Measurements from ENCODE around the gene FNDC5. TPM values are rescaled to one million over a fixed set of nuclear protein-coding genes. Genes with fewer than 3 reads are reported as not detected.
A peak's percentile ranks its signal among the peaks of the same experiment; 100 is the strongest.

The FNDC5 gene
- total RNA-seq, 1 donor from 2014 or later: 9.6 TPM

- peaks cover 53% of the 10 kb centered on the region for H4K20me1 ChIP-seq (ENCODE audit: low read depth)
- H3K36me3 ChIP-seq: no peaks in the 10 kb centered on the region
- H3K4me2 ChIP-seq: no peak overlapping the region
- no peak overlapping the region for H3K4me3 ChIP-seq
- Mint-ChIP-seq H3K36me3 (no peaks in the 10 kb centered on the region), H3K9me3 (no peaks in the 10 kb centered on the region), H3K27me3 (ENCODE audit: insufficient read depth, low read depth) (peaks cover 54% of the 10 kb centered on the region), H3K4me1 (peaks cover 20% of the 10 kb centered on the region), H3K27ac (no peak overlapping the region), H3K4me3 (no peak overlapping the region)
- H3K9ac ChIP-seq: no peak overlapping the region
- TF ChIP-seq EZH2 (IDR thresholded peaks at IDR 0.05): no peak
- TF ChIP-seq EZH2phosphoT487 (IDR thresholded peaks at IDR 0.05): no peak
- TF ChIP-seq CTCF (IDR thresholded peaks at IDR 0.05): no peak
- no peak overlapping the region for H2AFZ ChIP-seq (replicated peaks)
- DNase-seq (ENCODE audit: low spot score): no peak
- H3K27me3 ChIP-seq: peaks cover 82% of the 10 kb centered on the region
- no peaks in the 10 kb centered on the region for H3K9me3 ChIP-seq (ENCODE audit: low read depth)
- peaks cover 10% of the 10 kb centered on the region for H3K4me1 ChIP-seq
- peaks cover 4% of the 10 kb centered on the region for H3F3A ChIP-seq (ENCODE audit: low read depth)
- H3K79me2 ChIP-seq (ENCODE audit: low read depth): no peaks in the 10 kb centered on the region
- H3K27ac ChIP-seq: no peak overlapping the region
Measured at GRCh38 chr1:32887623-32888022, 16.9 kb upstream of the FNDC5 start.

- H2AFZ ChIP-seq (replicated peaks): no peak overlapping the region
- H3K27ac ChIP-seq: no peak overlapping the region
- H3K4me3 Mint-ChIP-seq: no peak overlapping the region
- no peak for TF ChIP-seq EZH2 (IDR thresholded peaks at IDR 0.05)
- no peak for TF ChIP-seq CTCF (IDR thresholded peaks at IDR 0.05)
- no peak for TF ChIP-seq EZH2phosphoT487 (IDR thresholded peaks at IDR 0.05)
- no peaks in the 10 kb centered on the region for H3K36me3 Mint-ChIP-seq
- H4K20me1 ChIP-seq (ENCODE audit: low read depth): peaks cover 46% of the 10 kb centered on the region
- H3K9me3 ChIP-seq (ENCODE audit: low read depth): no peaks in the 10 kb centered on the region
- no peak overlapping the region for H3K27ac Mint-ChIP-seq
- H3K9me3 Mint-ChIP-seq: no peaks in the 10 kb centered on the region
- no peaks in the 10 kb centered on the region for H3K79me2 ChIP-seq (ENCODE audit: low read depth)
- no peak overlapping the region for H3K4me3 ChIP-seq
- H3K9ac ChIP-seq: no peak overlapping the region
- peaks cover 51% of the 10 kb centered on the region for H3K27me3 Mint-ChIP-seq (ENCODE audit: insufficient read depth, low read depth)
- H3K4me1 ChIP-seq: peaks cover 16% of the 10 kb centered on the region
- H3K36me3 ChIP-seq: no peaks in the 10 kb centered on the region
- peaks cover 75% of the 10 kb centered on the region for H3K27me3 ChIP-seq
- no peak overlapping the region for H3K4me2 ChIP-seq
- DNase-seq (ENCODE audit: low spot score): no peak
- H3K4me1 Mint-ChIP-seq: peaks cover 15% of the 10 kb centered on the region
- H3F3A ChIP-seq (ENCODE audit: low read depth): no peaks in the 10 kb centered on the region
Measured at GRCh38 chr1:32886828-32887414, 16.2 kb upstream of the FNDC5 start.

GRCh38 chr1:32886004-32886827, 15.5 kb upstream of the FNDC5 start, which contains the start of gene HPCA:
Gene HPCA, plus strand, starts transcription at chr1:32886491. Its CDS starts 2,408 bp downstream, at chr1:32888899.
- Mint-ChIP-seq H3K9me3 (no peaks in the 10 kb centered on the region), H3K4me3 (peak within 1 kb of the TSS; percentile 58), H3K27me3 (ENCODE audit: insufficient read depth, low read depth) (peaks cover 53% of the 10 kb centered on the region), H3K27ac (no peak within 1 kb of the TSS), H3K4me1 (peaks cover 14% of the 10 kb centered on the region), H3K36me3 (no peaks in the 10 kb centered on the region)
- no peaks in the 10 kb centered on the region for H3K36me3 ChIP-seq
- no peaks in the 10 kb centered on the region for H3K79me2 ChIP-seq (ENCODE audit: low read depth)
- H3K27me3 ChIP-seq: peaks cover 68% of the 10 kb centered on the region
- peak within 1 kb of the TSS; percentile 78 for H3K4me2 ChIP-seq
- TF ChIP-seq EZH2phosphoT487 (IDR thresholded peaks at IDR 0.05): no peak
- TF ChIP-seq CTCF (IDR thresholded peaks at IDR 0.05): peak; percentile 91
- TF ChIP-seq EZH2 (IDR thresholded peaks at IDR 0.05): no peak
- no peak within 1 kb of the TSS for H3K27ac ChIP-seq
- H3K9me3 ChIP-seq (ENCODE audit: low read depth): no peaks in the 10 kb centered on the region
- H3K9ac ChIP-seq: no peak within 1 kb of the TSS
- H3F3A ChIP-seq (ENCODE audit: low read depth): no peaks in the 10 kb centered on the region
- H3K4me1 ChIP-seq: peaks cover 16% of the 10 kb centered on the region
- peak within 1 kb of the TSS; percentile 41 for H3K4me3 ChIP-seq
- H2AFZ ChIP-seq (replicated peaks): no peak within 1 kb of the TSS
- DNase-seq (ENCODE audit: low spot score): peak; percentile 96
- H4K20me1 ChIP-seq (ENCODE audit: low read depth): peaks cover 45% of the 10 kb centered on the region
